GM21423 (cell line): ENCODE results near the gene POLE.

Experiments
- ATAC-seq: cut with Tn5 transposase; IDR thresholded peaks from one replicate; pipeline ENCODE4 v1.9.1; 2021; ENCODE audit warnings: mild to moderate bottlenecking, moderate library complexity; ENCODE audit not compliant: unreplicated experiment

Gene POLE

DNA sequence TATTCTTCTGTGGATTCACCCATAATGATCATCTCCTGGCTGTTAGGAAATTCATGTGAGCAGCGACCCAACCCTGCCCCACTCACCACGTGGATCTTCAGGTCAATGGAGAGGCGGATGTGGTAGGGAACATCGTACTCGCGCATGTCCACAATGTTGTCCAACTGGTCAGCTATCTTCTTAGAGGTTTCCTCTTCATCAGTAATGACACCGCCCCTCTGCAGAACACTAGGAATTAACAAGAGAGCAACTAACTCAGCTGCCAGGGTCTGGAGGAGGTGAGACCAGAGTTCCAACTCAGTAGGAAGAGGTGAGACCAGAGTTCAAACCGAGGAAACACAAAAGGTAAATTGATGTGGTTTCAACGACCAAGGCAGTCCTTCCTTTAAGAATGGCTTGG lies 9.7 kb downstream of the POLE start:
- no peak for ATAC-seq

DNA sequence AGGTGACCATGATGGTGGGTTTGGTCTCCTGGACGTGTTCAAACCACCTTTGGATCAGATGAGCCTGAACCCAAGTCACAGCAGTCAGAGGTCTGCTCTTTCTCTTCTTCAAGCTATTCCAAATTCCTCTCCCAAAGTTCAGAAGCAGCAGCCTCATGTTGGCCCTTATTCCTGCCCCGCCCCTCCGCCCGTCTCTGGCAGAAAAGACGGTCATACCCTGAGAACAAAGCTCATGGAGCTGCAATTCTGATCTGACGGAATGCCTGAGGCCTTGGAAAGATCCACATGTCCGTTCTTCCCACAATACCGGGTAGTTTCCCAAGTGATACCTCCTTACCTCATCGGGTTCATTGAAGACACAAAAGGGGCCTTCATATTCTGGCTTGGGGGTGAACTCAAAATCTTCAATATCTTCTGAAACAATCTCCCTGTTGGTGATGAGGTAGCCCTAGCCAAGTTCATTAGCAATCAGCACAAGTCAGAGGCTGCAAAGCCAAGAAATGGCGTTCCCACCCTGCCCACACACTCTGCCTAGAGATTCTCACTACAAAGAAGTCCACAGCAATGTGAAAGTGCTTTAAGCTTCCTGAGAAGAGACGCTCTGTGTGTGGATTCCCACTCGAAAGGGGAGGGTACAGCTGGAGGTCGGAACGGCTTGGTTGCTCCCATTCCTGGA lies 11.2 kb downstream of the POLE start:
- ATAC-seq, result no peak

DNA sequence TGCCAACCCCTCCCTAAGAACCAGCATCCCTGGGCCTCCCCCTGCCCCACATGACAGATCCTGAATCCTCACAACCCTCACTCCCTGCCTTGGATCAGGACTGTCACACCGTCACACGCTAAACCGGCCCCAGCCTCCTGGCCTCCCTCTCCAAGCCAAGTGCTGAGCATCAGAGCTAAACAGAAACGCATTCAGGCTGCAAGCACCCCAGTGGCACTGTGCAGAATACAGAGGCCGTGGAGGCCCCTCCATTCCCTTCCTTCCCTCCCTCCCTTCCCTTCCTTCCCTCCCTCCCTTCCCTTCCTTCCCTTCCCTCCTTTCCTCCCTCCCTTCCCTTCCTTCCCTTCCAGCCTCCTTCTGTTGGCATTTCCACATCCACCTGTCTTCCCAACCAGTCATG lies 12.6 kb downstream of the POLE start:
- ATAC-seq, result no peak

DNA sequence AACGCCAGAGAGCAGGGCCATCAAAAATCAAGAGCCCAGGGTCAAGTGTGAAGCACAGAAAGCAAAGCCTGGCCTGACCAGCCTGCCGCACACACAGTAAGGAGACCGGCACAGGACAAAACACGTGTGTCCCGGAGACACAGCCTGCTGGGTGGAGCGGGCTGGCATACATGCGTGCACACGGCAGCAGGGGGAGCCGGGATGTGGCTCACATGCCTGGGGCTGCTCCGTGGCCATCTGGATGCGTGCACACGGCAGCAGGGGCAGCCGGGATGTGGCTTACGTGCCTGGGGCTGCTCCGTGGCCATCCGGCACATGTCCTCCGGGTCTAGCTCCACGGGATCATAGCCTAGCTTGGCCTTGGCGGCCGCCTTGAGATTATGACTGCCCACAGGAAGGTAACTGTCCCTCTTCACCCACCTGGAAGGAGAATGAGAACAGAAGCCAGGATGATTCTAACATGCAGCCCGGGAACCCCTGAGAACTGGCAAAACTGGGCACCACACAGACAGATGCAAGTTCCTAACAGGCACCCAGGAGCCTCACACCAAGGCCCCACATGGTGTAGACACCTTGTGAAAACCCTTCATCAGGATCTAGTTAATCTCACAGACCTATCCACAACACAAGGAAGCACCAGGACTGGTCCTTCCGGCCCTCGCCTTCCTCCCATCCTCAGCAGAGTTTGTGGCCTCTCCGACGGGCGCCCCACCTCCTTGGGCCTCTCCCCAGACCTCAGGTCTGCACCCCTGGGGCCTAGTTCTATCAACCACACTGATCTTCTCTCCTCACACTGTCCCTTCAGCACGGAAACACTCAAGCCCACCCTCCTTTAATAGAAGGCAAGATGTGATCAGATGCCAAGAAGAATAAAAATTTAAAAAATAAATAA lies 13.6 kb downstream of the POLE start:
- ATAC-seq, result no peak

DNA sequence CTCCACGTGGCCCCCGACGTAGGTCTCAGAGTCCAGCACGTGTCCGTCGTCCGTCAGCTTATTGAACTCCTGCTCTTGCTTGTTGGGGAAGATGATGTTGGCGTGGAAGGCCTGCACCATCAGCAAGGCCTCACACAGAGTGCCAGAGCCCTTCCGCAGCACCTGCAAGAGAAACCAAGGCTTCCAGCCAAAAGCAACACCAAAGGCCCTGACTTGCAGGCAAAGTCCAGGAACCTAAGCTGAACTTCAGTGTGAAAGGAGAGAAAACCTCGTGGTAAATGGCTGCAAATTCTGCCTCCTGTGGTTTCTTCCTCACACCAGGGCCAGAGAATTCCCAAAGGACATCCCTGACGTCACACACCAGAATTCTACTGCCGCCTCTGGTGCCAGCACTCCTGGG lies 14.5 kb downstream of the POLE start:
- no peak for ATAC-seq

DNA sequence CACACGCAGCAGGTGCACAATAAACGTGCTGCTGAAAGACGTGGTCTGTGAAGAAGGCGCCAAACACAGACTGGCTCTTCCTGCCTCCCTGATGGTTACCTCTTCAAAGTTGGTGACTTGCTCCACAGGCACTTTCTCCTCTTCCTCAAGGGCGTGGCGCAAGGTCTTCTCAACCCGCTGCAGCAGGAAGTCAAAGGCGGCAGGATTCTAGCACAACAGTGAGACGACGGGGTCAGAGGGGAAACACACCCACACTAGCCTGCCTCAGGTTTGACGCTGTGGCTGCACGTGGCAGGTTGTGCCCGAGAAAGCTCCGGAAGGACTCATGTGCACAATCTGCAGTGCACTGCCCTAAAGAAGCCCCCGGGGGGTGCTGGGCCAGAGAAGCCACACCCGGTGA lies 15.0 kb downstream of the POLE start:
- ATAC-seq, result no peak

DNA sequence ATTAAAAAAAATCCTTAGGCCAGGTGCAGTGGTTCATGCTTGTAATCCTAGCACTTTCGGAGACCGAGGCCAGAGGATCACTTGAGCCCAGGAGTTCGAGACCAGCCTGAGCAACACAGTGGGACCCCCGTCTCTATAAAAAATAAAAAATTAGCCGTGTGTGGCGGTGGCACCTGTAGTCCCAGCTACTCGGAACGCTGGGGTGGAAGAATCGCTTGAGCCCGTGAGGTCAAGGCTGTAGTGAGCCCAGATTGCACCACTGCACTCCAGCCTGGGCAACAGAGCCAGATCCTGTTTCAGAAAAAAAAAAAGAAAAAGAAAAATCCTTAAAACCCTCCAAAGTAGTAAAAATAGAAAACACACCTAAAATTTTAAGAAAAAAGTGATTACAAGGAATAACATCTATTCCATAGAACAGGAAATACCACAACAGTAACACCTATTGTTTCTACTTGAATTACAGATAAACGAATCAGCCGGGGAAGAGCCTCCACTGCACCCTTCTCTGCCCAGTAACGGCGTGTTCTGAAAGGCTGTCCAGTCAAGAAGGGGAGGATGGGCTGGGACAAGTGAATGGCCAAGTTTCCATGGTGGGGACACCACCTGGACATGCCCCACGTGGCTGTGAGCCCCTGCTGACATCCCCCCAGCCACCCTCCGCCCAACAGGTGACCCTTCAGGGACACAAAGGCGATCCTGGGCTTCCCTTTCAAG lies 17.8 kb downstream of the POLE start:
- ATAC-seq, result no peak

DNA sequence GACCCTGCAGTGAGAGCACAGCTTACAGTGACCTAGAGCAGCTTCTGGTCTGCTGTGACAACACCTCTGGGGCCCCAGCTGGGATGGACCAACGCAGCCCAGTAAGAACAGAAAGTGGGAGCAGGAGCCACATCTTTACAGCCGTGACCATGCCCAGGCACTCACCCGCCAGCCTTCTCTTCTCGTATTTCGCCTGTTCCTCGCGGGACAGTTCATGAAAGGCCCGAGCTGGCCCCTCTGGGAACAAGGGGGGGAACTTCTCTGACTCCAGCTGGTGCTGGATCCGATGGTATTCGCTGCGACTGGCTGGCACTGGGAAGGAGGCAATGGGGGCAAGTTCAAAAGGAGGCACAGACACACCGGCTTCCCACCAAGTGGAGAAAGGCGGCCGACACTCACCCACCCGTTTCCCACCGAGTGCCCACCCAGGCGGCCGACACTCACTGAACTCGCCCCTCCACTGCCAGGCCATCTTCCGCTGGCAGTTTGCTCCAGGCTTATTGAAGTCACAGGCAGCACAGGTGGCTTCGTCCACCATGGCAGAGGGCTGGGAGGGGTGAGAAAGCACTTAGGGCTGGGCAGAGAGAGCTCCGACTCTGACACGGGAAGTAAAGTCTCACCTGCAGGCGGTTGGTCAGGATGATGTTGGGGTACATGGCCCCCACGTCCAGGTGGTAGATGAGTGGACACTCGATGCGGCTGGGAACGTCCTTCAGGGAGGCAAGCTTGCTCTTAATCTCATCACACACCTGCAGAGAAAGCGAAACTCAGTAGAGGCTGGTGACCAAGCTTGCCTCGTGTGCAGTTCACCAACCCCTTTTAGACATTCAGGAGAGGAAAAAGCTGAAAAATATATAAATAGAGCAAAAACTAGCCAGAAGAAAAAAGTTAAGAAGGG lies 18.7 kb downstream of the POLE start:
- no peak for ATAC-seq

DNA sequence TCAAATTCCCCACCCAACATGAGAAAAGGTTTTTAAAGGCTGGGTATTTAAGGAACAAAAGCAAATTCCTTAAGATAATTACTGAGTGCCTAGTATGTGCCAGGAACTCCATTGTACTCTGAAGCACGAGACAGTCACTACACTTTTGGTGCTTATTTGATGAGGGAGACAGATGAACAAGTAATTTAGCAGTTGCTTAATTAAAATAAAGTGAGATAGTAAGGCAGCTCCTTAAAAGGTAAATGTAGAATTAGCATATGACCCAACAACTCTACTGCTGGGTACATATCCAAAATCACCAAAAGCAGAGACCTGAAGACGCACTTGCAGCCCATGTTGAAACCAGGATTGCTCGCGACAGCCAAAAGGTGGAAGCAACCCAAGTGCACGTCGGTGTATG lies 21.3 kb downstream of the POLE start:
- no peak for ATAC-seq

DNA sequence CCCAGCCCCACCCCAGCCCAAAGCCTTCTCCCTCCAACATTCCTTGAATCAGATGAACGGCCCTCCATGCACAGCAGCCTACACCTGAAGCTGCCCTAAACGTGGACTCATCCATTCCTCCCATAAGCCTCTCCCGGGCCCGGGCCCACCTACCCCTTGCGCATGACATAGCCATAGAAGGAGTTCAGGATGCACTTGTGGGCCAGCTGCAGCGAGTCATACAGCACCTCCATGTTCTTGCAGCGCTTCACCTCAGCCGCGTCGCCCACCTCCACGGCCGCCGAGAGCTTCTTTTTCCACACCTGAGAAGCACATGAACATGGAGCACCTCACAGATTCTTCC lies 22.0 kb downstream of the POLE start:
- ATAC-seq, result no peak

DNA sequence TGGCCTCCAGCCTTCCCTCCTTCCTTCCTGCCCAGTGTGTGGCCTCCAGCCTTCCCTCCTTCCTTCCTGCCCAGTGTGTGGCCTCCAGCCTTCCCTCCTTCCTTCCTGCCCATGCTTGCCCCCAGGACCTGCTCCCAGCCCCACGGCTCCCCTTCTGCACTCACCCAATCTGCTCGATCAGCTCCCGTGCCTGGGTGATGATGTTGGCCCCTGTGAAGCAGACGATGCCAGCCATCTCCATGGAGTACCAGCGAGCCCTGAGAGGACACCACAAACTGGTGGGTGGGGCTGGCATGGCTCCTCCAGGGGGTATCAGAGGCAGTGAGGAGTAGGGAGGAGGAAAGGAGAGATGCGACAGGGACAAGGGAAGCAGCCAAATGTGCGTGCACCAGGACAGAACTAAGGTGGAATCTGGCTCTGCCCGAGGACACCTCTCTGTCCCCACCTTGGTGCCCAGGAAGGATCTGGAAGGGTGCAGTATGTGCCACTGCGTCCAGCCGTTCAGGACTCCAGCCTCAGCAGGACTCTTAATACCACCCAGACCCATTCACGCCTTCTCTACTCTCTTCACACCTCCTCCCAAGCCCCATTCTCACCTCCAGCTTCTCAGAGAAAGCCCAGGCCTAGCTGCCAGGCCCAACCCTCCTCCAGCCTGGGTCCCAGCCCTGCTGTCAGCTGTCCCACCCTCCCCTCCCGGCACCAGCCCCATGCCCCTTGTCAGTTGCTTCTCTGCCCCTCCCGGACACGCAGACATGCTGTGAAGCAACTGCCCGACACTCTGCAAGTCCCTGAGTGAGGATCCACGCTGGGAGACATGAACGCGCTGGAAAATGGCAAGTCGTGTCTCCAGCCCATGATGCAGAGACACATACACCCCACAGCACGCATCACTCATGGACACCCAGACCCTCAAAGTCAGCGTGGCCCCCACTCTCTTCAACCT lies 22.7 kb downstream of the POLE start:
- no peak for ATAC-seq

DNA sequence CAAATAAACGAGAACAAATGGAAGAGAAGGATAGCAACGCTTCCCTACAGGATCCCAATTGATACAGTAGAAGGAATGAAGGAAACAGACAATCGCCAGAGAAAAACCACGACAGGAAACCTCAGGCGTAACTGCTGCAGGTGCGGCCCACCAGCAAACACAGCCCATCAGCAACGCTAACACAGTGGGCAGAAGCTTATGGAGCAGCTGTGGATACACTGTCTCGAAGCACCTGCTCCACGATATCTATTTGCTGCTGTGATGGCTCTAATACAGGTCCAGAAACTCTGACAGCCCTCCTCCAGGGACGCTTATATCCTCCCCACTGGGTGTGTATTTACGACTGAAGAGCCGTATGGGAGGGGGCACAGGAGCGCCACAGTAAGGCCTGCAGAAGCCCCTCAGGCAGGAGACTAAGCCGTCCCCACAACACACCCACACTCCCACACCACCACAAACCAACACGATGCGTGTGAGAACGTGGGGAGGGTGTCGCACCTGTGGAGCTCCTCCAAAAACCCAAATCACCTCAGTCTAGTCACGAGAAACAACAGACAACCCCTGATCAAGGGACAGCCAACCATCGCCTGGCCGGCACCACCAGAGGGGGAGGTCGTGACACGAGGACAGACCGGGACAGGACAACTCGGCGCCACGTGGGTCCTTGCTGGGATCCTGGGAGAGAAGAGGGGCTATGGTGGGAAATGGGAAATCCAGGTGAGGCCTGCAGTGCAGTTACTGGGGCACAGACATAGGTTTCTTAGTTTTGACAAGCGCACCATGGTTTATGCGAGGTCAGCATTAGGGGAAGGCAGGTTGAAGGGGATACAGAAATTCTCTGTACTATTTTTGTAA lies 24.0 kb downstream of the POLE start:
- ATAC-seq, result no peak

DNA sequence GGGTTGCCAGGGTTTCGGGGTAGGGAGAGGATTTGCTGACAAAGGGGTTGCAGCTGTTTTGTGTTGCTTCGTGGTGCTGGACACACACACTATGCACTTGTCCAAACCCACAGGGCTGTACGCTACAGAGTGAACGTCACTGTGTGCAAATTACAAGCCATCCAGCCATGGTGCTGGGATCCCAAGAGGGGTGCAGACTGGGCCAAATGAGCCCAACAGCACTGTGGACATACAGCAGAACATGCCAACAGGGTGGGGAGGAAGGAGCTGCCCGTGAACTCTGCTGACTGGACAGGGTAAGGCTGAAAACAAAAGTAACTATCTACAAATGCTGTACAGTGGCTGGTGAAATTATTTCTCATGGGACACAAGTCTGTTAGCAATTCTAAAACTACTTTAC lies 25.2 kb downstream of the POLE start:
- no peak for ATAC-seq

DNA sequence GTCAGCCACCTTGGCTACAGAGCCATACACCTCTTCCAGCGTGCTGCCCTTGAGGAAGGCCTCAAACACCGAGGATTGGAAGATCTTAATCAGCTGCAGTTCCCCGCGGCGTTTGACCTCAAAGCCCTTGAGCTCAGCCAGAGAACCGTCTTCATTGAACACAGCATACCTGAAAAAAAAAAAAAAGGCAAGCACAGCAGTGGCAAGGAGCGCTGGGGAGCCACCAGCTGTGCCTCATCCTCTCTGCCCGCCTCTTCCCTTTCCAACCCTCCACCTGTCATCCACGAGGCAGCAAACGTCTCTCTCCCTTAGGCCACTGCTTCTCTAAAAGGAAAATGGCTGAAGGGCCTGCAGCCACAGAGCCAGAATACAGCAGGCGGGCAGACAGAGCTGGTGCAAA lies 26.1 kb downstream of the POLE start:
- no peak for ATAC-seq

DNA sequence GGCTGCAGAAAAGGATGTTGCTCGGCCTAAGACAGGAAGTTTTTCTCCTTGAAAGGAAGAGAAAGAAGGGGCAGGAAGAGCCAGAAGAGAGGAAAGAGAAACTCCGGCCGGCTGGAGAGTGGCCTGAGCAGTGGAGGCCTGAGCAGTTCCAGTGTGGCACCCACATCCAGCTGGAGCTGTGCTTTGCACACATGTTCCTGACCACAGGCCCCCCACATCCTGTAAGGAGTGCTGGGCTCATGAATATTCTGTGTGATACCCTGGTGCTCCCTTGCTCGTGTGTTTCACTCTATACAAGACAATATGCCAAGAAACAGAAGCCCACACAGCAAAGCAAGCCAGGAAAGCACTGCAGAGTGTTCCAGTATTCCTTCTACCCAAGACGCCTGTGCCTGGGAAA lies 27.1 kb downstream of the POLE start:
- no peak for ATAC-seq

DNA sequence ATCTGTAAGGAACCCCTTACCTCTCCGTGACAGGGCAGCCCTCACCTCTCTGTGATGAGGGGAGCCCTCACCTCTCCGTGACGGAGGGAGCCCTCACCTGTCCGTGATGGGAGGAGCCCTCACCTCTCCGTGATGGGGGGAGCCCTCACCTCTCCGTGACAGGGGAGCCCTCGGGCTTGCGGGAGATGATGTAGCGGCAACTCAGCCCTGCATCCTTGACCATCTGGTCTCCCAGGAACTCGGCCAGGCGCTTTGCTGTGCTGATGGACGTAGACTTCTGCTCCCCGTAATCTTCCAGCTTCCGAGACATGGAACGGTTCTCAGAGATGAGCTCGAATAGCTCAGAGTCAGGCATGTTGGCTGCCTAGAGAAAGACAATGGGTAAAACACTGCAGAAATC lies 28.0 kb downstream of the POLE start:
- ATAC-seq, result no peak

DNA sequence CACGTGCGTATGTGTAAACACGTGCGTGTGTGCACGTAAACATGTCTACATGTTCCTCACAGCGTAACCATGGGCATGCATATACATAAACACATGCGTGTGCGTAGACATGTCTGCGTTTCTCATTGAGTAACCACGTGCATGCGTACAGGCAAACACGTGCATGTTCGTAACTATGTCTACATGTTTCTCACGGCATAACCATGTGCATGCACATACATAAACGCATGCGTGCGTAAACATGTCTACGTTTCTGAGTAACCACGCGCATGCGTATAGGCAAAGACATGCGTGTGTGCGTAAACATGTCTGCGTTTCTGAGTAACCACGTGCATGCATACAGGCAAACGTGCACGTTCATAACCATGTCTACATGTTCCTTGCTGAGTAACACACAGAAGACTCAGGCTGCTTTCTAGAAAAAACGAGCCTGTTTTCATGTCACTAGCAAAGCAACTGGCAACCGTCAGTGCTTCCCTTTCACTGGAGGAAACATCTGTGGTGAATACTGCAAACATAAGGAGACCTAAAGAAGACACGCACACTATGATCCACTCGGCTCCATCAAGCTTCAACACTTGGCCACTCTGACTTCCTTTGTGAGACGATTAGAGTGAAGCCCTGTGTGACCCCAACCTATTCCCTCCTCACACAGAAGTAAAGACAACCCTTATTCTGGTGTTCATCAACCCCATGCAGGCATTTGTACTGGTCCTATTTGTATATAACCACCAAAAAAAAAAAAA lies 28.8 kb downstream of the POLE start:
- no peak for ATAC-seq

DNA sequence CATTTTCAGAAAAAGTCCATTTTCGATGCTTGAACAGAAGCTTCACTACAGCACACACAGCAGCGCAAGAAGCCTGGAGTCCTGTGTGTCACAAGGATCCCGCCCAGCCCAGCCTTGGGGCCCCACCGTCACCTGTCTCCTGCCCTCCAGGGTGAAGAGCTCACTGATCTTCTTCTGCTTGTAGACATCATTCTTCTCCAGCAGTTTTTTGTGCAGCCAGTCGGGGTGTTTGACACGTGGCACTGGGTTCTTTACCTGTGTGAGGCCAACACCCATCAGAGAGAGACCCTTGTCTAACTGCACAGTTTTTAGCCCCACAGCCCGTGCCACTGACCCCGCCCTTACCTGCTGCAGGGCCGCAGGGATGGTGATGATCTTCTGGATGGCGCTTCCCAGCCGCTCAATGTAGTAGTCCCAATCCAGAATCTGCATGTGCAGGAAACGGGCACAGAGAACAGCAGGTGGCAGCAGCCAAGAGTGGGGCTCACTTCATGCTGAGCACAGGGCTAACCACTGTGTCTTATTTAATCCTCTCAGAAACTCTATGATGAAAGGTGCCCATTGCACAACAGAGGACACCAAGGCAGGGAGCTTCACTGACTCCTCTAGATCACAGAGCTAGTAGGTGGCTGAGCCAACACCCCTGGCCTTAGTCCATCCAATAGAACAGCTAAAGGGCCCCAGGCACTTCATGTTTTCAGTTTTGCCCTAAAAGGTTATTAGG lies 30.0 kb downstream of the POLE start:
- ATAC-seq, result no peak
